HG03064 (cell line): ENCODE results near the gene AXL.
A peak's percentile ranks its signal among the peaks of the same experiment; 100 is the strongest.
"Not testable (repeated sequence)": the region's sequence is repeated elsewhere in the genome, so short reads cannot be mapped to it uniquely, and the experiment has no call there.

Experiments
- ATAC-seq: cut with Tn5 transposase; IDR thresholded peaks from one replicate; pipeline ENCODE4 v1.9.1; 2021; ENCODE audit warnings: low read depth; ENCODE audit not compliant: unreplicated experiment

Gene AXL

GRCh38 chr19:41269055-41269454 is 50.0 kb downstream of the AXL start:
- no peak for ATAC-seq

GRCh38 chr19:41269571-41269970 is 50.5 kb downstream of the AXL start:
- ATAC-seq, result no peak

- no peak for ATAC-seq
These were observed 54.1 kb downstream of the AXL start for GRCh38 chr19:41273076-41273475.

GRCh38 chr19:41274802-41275201 is 55.8 kb downstream of the AXL start:
- ATAC-seq, result no peak

- no peak for ATAC-seq
These were observed 57.2 kb downstream of the AXL start for GRCh38 chr19:41276231-41276630.

- ATAC-seq, result no peak
These were observed 59.5 kb downstream of the AXL start for GRCh38 chr19:41278478-41278877.

- no peak for ATAC-seq
These were observed 69.9 kb downstream of the AXL start for GRCh38 chr19:41288673-41289530.

GRCh38 chr19:41289814-41290213 is 70.8 kb downstream of the AXL start:
- ATAC-seq, result not testable (repeated sequence)

- ATAC-seq, result no peak
These were observed 75.4 kb downstream of the AXL start for GRCh38 chr19:41294393-41294792.

- ATAC-seq, result no peak
These were observed 76.5 kb downstream of the AXL start for GRCh38 chr19:41295499-41295898.

- no peak for ATAC-seq
These were observed 77.4 kb downstream of the AXL start for GRCh38 chr19:41296433-41296871.

GRCh38 chr19:41297628-41298347 is 78.8 kb downstream of the AXL start:
- peak; percentile 73 for ATAC-seq

- ATAC-seq, result no peak
These were observed 79.4 kb downstream of the AXL start for GRCh38 chr19:41298348-41298964.

GRCh38 chr19:41299046-41299754 is 80.2 kb downstream of the AXL start:
- ATAC-seq, result no peak

GRCh38 chr19:41299755-41300089 is 80.7 kb downstream of the AXL start:
- no peak for ATAC-seq

GRCh38 chr19:41300555-41300954 is 81.5 kb downstream of the AXL start:
- no peak for ATAC-seq

- ATAC-seq, result no peak
These were observed 83.8 kb downstream of the AXL start for GRCh38 chr19:41302624-41303351.

- ATAC-seq, result no peak
These were observed 84.9 kb downstream of the AXL start for GRCh38 chr19:41303954-41304353.

GRCh38 chr19:41304706-41305483 is 85.9 kb downstream of the AXL start:
- ATAC-seq, result no peak
